T-helper 1 cell treated with Interleukin-12 subunit alpha and Interleukin-12 subunit beta and Interleukin-4 antibody, amounts not matched to agents 30 ng/mL and 1 ng/mL, for 36 hours (primary cell): ENCODE measurements around the gene AMFR. TPM values are rescaled to one million over a fixed set of nuclear protein-coding genes. Genes with fewer than 3 reads are reported as not detected.

Source experiments
- intact Hi-C: fragments of 100-400 bp; cut with micrococcal nuclease; formaldehyde crosslinking; loops from one replicate; pipeline ENCODE4 v1.15.1; 2024
- total RNA-seq: library from RNA; stranded (reverse); gene quantifications from 2 replicates; pipeline ENCODE4 v1.2.3, GENCODE V29; 2022

The AMFR gene
- total RNA-seq, 1 donor from 2014 or later, result 50.3 TPM

DNA sequence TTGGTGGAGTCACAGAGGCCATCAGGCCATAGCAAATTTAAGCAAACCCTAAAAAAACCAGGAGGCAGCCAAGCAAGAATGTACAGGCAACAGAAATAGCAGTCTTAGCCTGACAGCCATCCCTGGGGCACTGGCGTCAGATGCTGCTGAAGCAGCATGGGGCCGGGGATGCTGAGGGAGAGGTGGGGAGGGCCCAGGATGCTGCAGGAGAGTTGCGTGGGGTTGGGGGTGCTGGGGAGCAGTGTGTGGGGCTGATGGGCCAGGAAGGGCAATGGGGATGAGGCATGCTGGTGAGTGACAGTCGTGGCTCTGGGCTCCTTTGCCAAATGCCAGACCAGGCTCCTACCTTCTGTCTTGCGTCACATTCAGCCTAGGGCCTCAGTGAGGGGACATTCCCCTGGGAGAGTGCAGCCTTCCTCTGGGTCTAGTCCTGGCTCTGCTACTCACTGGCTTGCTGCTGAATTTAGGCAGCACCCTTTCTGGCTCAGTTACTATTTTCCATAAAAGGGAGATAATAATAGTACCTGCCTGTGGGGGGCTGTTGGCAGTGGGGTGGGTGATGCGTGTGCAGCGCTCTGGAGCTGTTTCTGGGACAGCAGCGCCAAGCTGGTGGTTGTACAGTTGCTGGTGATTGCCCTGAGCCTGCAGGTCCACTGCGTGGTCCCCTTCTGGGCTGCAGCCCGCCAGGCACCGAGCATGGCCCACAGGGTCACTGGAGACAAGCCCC lies 88.1 kb downstream of the AMFR start:
- intact Hi-C loops, result no loop called here

DNA sequence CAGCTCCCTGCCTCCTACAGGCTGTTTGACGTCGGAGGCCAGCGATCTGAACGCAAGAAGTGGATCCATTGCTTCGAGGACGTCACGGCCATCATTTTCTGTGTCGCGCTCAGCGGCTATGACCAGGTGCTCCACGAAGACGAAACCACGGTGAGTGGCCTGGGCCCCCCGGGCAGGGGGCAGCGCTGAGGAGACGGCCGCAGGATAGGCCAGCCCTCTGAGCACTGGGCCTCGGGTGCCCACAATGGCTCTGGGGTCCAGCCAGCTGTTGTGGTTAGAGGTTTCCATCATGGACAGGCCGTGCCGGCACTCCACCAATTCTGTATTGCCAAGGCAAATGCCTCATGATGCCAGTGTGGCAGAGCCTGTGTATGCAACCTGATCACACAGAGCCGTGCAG lies 88.6 kb downstream of the AMFR start:
- intact Hi-C loops, result no loop called here

DNA sequence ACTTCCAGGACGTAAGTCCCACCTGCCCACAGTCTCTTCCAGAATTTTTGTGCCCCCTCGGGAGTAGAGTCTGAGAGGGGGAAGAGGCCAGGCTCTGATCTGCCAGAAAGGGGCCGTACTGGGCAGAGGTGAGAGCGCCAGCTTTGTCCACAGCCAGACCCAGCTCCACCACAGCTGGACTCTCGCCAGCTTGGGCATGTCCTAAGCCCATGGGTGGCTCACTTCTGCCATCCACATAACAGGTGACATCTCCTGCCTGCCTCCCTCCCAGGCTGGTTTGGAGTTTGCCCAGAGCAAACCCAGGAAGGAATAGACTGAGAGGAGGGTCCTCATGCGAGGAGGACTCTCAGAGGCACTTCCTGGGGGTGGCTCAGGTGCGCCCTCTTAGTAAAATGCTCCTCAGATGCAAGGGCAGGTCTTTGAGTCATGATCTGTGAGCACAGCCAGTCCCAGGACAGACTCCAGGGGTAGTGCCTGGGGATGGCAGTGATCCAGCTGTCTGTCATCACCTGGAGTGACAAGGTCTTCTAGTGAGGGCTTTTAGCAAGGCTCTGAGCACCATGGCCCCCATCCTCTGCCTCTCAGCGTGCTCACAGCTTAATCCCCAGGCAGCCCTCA lies 89.2 kb downstream of the AMFR start:
- intact Hi-C loops, result no loop called here

DNA sequence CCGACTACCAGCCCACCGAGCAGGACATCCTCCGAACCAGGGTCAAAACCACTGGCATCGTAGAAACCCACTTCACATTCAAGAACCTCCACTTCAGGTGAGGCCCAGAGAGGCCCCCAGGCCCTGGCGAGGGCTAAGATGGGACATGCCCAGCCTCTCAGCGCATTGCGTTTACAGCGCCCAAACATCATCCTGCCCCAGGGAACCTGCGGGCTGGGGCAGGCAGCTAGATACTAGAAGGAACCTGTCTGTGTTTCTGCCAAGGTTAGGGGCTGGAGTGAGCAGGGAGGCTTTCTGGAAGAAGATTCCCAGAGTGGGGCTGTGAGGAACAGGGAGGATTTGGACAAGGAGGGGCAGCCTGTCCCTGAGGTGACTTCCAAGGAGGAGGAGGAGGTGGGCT lies 90.6 kb downstream of the AMFR start:
- intact Hi-C loops, result no loop called here

DNA sequence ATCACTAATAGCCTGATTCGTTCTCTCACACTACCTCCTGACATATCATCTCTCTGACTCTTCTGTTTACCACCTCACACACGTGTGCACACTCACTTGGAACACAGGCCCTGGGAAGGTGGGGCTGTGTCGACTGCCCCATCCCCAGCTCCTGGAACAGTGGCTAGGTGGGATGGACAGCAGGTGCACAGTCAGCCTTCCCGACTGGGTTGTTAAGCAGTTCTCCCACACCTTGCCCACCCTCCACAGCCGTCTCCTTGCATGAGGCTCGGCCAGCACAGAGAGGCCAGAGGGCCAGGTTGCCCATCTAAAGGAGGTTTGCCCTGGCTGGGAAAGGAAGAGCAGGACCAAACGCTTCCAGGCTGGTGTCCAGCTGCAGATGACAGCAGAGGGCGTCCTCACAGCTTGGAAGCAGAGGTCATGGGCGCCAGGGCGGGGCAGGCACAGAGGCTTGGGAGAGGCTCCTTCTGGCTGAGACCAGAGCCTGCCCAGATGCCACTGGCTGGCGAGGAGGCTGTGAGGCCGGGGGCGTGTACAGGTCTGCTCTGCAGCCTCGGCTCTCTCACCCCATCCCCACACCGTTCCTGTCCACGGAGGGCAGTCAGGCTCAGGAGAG lies 92.8 kb downstream of the AMFR start:
- intact Hi-C loops, result no loop called here

DNA sequence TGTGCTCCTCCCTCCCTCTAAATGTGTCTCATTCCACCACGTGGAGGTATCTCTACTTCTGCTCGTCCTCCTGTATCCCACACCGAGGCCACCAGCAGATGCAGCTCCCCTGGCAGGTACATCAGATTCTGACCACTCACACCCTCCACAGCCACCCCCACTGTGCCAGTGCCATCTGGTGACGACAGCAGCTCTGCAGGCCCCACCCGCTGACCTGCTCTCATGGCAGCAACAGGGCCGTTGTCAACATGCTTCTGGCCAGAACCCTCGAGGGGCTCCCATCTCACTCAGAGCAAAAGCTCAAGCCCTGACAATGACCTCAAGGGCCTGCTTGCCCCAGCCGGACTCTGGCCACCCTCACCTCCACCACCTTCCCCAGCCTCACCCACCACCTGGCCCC lies 93.4 kb downstream of the AMFR start:
- intact Hi-C loops, result no loop called here

DNA sequence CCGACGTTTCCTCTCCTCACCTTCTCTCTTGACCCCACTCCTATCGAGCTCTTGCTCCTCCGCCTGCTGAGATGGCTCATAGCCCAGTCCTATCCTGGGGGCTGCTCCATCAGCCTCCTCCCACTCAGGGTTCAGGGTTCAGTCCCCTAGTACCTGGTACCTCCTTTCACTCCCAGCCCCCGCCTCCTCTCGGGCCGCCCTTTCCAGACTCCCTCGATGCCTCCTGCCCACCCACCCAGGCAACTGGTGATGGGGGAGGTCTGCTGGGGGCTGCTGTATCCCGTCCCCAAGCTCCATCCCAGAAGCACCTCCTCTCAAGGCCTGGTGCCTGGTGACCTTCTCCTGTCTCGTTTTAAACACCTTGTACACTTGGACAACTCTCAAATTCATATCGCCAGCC lies 93.9 kb downstream of the AMFR start:
- intact Hi-C loops, result no loop called here

DNA sequence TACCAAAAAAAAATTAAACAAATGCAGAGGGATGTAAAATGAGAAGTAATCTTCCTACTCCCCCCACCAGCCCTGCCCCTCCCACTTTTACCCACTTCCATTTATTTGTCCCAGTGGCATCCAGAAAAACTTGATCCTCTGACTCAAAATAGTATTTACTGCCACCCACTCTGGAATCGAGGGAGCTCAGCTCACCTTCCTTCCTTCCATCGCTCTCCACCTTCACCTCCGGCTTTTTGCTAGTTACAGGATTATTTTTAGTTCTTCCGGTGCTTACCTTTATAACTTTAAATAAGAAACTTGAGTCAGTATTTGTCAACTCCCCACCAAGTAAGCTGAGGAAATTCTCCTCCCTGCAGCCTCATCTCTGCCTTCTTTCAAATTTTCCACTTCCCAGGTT lies 94.9 kb downstream of the AMFR start:
- intact Hi-C loops, result no loop called here

DNA sequence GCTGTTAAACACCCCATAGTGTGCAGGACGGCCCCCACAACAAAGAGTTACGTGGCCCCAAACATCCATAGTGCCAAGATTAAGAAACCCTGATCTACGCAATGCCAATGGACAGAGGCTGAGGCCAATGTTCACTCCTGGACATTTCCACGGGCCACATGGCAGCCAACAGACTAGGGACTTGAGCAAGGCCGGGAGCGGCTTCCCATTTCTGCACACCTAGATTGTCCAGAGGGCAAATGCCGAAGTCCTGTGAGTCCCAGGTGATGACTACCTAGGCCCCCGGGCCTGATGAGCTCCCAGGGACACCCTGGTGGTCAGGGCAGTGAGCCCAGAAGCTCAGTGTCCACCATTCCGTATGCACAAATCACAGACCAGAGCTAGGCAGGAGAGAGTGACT lies 95.5 kb downstream of the AMFR start:
- intact Hi-C loops, result no loop called here

DNA sequence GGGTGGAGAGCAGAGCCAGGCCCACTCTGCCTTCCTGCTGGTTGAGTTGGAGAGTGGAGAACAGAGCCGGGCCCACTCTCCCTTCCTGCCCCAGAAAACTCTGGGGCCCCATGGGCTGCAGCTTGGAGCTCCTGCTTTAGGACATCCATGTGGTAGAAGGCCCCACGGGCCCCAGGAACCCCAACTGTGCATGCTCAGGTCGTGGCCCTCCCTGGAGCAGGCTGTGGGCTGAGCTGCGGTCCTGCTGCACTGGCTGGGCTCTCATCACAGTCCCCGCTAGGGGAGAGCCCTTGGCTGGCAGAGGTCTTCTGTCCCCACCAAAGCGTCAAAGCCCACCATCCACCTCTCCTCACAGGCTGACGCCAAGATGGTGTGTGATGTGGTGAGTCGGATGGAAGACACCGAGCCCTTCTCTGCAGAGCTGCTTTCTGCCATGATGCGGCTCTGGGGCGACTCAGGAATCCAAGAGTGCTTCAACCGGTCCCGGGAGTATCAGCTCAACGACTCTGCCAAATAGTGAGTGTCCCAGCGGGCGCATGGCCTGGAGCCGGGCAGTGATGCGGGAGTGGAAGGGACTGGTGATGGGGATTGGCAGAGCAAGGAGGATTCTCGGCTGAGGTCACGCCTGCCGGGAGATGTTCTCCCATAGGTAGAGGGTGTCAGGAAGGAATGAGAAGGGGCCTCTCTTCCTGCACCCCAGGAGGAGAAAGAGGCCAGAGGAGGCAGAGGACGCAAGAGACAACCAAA lies 96.9 kb downstream of the AMFR start:
- intact Hi-C loops, result no loop called here

DNA sequence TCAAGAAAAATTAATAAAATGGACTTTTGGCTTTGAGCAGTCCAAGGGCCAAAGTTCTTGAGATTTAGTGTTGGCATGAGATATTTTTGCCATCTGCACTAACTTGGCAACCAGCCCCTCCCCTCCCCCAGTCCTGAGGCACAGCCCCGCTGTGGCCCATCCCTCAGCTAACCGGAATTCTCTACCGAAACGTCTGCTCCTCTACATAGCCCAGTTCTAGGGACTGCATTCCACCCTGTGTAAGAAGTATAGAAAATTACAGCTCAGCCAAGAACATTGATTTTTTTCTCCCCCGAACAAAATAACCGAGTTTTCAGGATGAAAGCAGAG lies 97.5 kb downstream of the AMFR start:
- intact Hi-C loops, result no loop called here

DNA sequence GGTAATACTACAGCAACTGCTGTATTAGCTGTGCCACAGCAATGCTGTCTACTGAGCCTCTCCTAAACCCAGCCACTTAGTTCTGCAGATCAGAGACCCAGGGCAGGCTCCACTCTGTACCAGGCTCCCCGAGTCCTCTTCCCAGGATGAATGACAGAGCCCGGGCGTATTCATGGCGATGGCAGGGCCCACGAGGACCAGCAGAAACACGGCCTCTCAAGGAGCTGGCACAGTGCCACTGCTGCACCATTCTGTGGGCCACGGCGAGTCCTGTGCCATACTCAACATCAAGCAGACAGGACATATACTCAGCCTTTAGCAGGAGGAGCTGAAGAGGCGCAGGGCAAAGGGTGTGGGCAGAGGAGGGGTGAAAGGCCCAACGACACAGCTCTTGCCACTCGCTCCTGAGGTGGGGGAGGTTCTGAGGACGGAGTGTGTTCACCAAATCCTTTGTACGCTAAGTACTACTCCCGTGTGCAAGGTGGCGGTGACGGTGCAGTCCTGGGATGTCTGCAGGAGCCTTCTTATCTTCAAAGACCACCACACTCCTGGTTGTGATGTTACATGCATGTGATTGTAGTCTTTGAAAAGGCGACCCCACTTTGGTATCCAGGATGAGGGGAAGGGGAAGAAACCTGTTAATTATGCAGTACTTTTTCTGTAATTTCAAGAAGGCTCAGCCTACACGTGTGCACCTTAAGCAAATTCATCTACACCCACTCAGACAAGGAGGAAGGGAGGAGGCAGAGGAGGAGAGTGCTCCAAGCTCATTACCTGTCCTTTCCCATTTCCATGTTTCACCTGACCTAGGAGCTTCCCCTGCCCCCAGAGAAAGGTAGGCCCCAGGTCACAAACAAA lies 98.0 kb downstream of the AMFR start:
- intact Hi-C loops, result no loop called here

DNA sequence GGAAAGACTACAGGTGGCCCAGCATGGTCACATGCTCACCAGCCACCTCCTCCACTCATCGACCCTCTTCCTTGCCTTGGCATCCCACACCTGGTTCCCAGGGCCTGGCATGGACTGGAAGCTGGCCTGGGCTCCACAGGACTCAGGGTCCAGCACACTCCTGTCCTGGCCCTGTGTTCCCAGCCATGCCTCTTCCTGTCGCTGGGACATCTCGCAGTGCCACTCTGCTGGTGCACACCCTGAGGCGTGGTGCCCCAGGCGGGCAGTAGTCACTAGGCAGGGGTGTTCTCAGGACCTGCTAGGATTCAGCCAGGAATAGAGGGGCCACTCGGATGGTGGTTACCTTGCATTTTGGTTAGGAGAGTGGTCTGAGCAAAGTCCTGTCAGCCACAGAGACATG lies 99.4 kb downstream of the AMFR start:
- intact Hi-C loops, result no loop called here

DNA sequence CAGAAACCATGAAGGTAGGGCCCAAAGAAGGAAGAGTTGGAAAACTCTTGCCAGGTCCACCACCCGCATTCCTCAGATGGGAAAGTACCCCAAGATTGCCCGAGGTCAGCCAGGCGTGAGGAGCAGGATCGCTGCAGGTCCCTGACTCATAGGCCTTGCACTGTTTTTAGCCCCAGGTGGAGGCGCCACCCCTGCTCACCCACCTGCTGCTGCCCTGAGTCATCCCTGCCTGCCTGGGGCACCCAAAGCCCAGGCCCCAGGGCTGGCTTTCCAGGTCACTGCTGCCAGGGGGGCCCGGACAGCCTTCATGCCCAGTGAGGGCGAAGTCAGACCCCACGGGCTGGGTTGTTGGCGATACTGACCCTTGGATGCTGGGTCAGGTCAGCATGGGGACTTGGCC lies 100.9 kb downstream of the AMFR start:
- intact Hi-C loops, result no loop called here

DNA sequence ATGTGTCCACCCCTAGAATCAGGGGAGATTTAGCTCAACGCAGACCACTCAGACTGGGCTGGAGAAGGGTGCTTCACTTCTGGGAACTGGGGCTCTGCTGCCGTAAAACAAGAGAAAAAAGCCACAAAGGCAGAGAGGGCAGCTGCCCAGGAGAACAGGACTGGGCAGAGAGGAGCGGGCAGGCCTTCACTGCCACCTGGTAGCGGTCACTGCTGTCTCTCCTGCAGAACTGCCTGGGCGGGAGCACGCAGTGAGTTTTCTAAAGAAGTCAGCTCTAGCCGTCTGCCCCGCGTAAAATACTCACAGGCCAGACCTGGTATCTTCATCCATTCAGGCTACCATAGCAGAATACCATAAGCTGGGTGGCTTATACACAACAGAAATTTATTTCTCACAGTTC lies 103.8 kb downstream of the AMFR start:
- intact Hi-C loops, result no loop called here

DNA sequence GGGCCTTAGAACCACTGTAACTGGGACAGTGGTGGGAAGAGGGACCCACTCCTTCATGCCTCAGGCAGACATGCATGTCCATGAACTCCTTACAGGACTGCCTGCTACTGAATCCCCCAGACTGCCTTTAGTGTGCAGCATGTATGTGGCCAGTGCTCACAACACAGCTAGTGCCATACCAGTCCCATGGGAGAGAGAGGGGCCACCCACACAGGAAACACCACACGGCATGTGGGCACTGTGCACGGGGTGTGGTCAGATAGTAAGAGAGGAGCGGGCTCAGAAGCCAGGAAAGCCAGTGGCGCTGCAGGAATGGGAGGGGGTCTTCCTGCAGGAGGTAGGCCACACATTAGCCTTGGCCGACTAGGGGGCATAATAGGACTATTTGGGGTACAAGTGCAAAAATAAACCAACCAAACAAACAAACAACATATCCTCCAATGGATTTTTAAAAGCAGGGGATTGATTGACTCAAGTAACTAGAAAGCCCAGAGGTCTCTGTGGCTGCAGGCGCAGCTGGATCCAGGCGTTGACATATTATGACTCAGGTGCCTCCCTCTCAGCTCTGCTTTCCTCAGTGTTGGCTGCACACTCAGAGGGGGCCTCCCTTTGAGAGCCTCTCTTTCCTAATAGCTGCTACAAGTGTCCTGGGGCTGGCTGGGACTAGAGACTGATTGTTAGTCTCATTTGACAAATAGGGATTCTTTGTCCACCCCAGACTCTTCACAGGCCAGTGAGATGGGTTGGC lies 104.4 kb downstream of the AMFR start:
- intact Hi-C loops, result no loop called here

DNA sequence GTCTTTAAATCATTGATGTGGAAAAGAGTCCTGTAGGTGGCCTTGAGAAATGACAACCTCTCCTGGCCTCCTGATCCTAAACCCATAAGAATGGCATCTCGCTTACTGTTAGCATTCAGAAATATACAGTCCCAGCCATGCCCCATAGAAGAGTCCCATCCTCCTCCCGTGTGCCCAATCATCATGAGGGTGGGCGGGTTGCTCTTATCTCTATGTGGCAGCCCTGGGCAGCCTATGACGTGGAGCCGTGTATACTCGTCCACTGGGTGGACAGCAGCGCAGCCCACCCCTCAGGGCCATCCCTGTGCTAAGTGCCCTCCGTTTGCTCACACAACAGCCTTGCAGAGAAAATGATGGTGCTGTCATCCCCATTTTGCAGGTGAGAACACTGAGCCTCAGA lies 105.3 kb downstream of the AMFR start:
- intact Hi-C loops, result no loop called here

DNA sequence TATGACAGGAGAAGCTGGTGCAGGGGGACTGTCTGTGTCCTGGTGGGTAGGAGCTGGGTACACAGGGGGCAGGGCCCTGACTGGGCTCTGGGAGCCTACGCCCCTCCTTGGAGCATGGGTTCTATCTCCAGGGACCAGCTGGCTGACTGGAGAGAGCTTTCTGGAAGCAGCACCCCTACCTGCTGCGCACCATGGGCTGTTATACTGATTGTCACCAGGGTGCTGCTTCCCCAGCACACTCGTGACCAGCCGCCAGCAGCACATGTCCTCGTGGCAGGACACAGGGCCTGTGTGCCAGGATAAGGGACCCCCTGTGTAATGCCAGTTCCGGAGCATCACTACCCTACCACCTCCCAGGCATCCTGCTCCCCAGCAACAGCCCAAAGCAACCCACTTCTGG lies 106.0 kb downstream of the AMFR start:
- intact Hi-C loops, result loop anchor here (5.0 to 10.0 kb wide), 2 partner anchors 122 to 195 kb away; no protein-coding TSS in a partner anchor

DNA sequence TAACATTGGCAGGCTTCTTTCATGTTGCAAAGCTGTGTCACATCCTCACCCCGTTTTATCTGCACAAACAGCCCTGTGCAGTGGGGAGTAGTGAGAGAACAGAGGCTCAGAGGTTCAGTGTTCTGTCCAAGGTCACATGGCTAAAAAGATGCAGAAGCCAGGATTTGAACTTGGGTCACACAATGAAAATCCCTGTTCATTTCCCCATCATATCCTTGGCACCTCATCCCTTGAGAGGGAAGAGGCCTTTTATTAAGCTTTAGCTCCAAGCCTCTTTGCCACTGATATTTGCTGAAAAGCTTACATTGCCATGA lies 106.6 kb downstream of the AMFR start:
- intact Hi-C loops, result loop anchor here (1.0 to 10.0 kb wide), 6 partner anchors 39 to 475 kb away; no protein-coding TSS in a partner anchor

DNA sequence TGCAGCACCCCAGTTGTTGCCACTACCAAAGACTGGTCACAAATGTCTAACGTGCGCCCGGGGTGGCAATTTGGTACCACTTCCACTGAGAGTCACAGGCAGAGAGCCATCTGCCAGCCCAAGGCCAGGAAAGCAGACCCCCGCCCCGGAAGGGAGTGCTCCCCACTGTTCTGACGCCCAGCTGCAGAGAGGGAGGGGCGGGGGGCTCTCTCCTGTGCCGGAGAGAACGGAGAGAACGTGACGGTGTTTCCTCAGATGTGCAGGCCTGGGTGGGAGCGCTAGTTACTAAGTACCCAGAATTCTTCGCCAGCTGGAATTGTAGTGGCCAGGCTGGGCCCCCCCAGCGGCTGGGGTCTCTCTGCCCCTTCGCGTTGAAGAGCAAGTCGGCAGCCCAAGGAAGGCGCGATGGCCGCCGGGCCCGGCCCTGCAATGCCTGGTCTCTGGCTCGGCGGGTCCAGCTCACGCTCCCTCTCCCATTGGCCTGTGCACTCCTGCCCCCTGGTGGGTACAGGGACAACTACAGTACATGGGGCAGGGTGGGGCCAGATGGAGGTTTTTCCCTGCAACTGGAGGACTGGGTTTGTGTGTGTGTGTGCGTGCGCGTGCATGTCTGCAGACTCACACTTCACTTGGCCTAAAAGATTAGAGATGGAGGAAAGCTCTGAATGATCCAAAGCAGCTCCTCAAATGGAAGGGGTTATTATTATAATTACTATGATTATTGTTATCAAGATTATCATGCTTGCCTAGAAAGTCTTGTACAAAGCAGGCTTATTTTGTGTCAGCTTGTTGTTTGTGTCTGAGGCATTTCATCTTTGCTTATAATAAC lies 107.1 kb downstream of the AMFR start:
- intact Hi-C loops, result loop anchor here (1.0 to 10.0 kb wide), 6 partner anchors 39 to 475 kb away; no protein-coding TSS in a partner anchor
